OCI-LY1 (cell line): ENCODE data around the gene WDR93.

Experiments
- H2AFZ ChIP-seq: fragments of 200-600 bp; sonication (generic), shearing (Covaris generic); 2 replicates; pipeline ENCODE4 v1.6.0; 2014; ENCODE audit warnings: antibody characterized with exemption, mild to moderate bottlenecking, low read length
- H3F3A ChIP-seq: fragments of 200-600 bp; sonication (generic), shearing (Covaris generic); 2 replicates; pipeline ENCODE4 v1.6.0; 2014; ENCODE audit warnings: mild to moderate bottlenecking, antibody characterized with exemption, low read length, moderate library complexity; ENCODE audit not compliant: insufficient read depth
- H3K27ac ChIP-seq: fragments of 200-600 bp; sonication (generic); 2 replicates; pipeline ENCODE4 v1.5.1; 2014; ENCODE audit warnings: low read length, mixed run types, mild to moderate bottlenecking, low read depth; ENCODE audit not compliant: poor library complexity, severe bottlenecking
- H3K27me3 ChIP-seq: fragments of 200-600 bp; sonication (generic); 2 replicates; pipeline ENCODE4 v1.6.0; 2014; ENCODE audit warnings: antibody characterized with exemption, mild to moderate bottlenecking, low read length, moderate library complexity; ENCODE audit not compliant: insufficient read depth
- H3K36me3 ChIP-seq: fragments of 200-600 bp; sonication (generic); 2 replicates; pipeline ENCODE4 v1.6.1; 2014; ENCODE audit warnings: mild to moderate bottlenecking, antibody characterized with exemption, low read length, moderate library complexity, mixed read lengths; ENCODE audit not compliant: insufficient read depth
- H3K4me1 ChIP-seq: fragments of 200-600 bp; sonication (generic); 2 replicates; pipeline ENCODE4 v1.5.1; 2014; ENCODE audit warnings: mild to moderate bottlenecking, low read length, moderate library complexity; ENCODE audit not compliant: insufficient read depth, severe bottlenecking
- H3K4me2 ChIP-seq: fragments of 200-600 bp; sonication (generic), shearing (Covaris generic); 2 replicates; pipeline ENCODE4 v1.6.1; 2014; ENCODE audit warnings: low read length
- H3K4me3 ChIP-seq: fragments of 200-600 bp; sonication (generic); 2 replicates; pipeline ENCODE4 v1.5.1; 2014; ENCODE audit warnings: low read length, low read depth, mild to moderate bottlenecking, mixed read lengths; ENCODE audit not compliant: poor library complexity, severe bottlenecking
- H3K79me2 ChIP-seq: fragments of 200-600 bp; shearing (Covaris generic); 2 replicates; pipeline ENCODE4 v1.6.1; 2016; ENCODE audit warnings: mixed run types, low read length, mixed read lengths; ENCODE audit not compliant: insufficient read depth
- H3K9ac ChIP-seq: fragments of 200-600 bp; sonication (generic), shearing (Covaris generic); 2 replicates; pipeline ENCODE4 v1.6.1; 2014; ENCODE audit warnings: mild to moderate bottlenecking, low read length, mixed read lengths
- H3K9me2 ChIP-seq: fragments of 200-600 bp; sonication (generic), shearing (Covaris generic); 2 replicates; pipeline ENCODE4 v1.6.1; 2014; ENCODE audit warnings: low read depth, mild to moderate bottlenecking, low read length, mixed read lengths
- H3K9me3 ChIP-seq: fragments of 200-600 bp; shearing (Covaris generic); 2 replicates; pipeline ENCODE4 v1.6.1; 2014; ENCODE audit warnings: low read length, mixed read lengths
- H4K20me1 ChIP-seq: fragments of 200-600 bp; sonication (generic), shearing (Covaris generic); 2 replicates; pipeline ENCODE4 v1.6.0; 2016; ENCODE audit warnings: mild to moderate bottlenecking, low read length; ENCODE audit not compliant: insufficient read depth
- CTCF ChIP-seq: fragments of 200-600 bp; sonication (generic), shearing (Covaris generic); IDR thresholded peaks from 2 replicates; pipeline ENCODE4 v1.5.1; 2017; ENCODE audit warnings: mild to moderate bottlenecking, antibody characterized with exemption, low read length, moderate library complexity, mixed read lengths
- EZH2 ChIP-seq: fragments of 200-600 bp; sonication (generic), shearing (Covaris generic); IDR thresholded peaks from 2 replicates; pipeline ENCODE4 v1.8.0; 2017; ENCODE audit warnings: borderline replicate concordance, mixed run types, mild to moderate bottlenecking, antibody characterized with exemption, low read length, moderate library complexity, mixed read lengths

Gene WDR93

GRCh38 chr15:89770041-89770440 is 79.4 kb downstream of the WDR93 start:
- Histone ChIP-seq H3K9me2 (no peaks in the 10 kb centered on the region), H3K79me2 (no peaks in the 10 kb centered on the region), H3K27ac (no peak overlapping the region), H4K20me1 (no peaks in the 10 kb centered on the region), H3K36me3 (no peaks in the 10 kb centered on the region), H3F3A (no peaks in the 10 kb centered on the region), H3K4me1 (no peaks in the 10 kb centered on the region), H2AFZ (no peak overlapping the region), H3K4me3 (no peak overlapping the region), H3K27me3 (peaks cover 8% of the 10 kb centered on the region; the same call in 1 of the 2 replicates), H3K4me2 (no peak overlapping the region), H3K9me3 (no peaks in the 10 kb centered on the region), H3K9ac (no peak overlapping the region)
- TF ChIP-seq EZH2 (no peak), CTCF (no peak)

- Histone ChIP-seq H3K27me3 (peaks cover 8% of the 10 kb centered on the region; the same call in 1 of the 2 replicates), H3K36me3 (no peaks in the 10 kb centered on the region), H3K4me3 (no peak overlapping the region), H3K9me3 (no peaks in the 10 kb centered on the region), H3F3A (no peaks in the 10 kb centered on the region), H3K4me2 (no peak overlapping the region), H3K27ac (no peak overlapping the region), H3K4me1 (no peaks in the 10 kb centered on the region), H3K9ac (no peak overlapping the region), H3K9me2 (no peaks in the 10 kb centered on the region), H3K79me2 (no peaks in the 10 kb centered on the region), H4K20me1 (no peaks in the 10 kb centered on the region), H2AFZ (no peak overlapping the region)
- TF ChIP-seq CTCF (peak; percentile 12; the same call in 1 of the 2 replicates), EZH2 (no peak)
These were observed 82.4 kb downstream of the WDR93 start for GRCh38 chr15:89772932-89773583.

- Histone ChIP-seq H3K27ac (no peak overlapping the region), H3K4me3 (no peak overlapping the region), H2AFZ (no peak overlapping the region), H3F3A (no peaks in the 10 kb centered on the region), H3K27me3 (peaks cover 8% of the 10 kb centered on the region; the same call in 1 of the 2 replicates), H3K9ac (no peak overlapping the region), H3K9me3 (no peaks in the 10 kb centered on the region), H3K36me3 (no peaks in the 10 kb centered on the region), H4K20me1 (no peaks in the 10 kb centered on the region), H3K9me2 (no peaks in the 10 kb centered on the region), H3K4me1 (no peaks in the 10 kb centered on the region), H3K4me2 (no peak overlapping the region), H3K79me2 (no peaks in the 10 kb centered on the region)
- TF ChIP-seq CTCF = no peak
- TF ChIP-seq EZH2 = no peak
These were observed 83.9 kb downstream of the WDR93 start for GRCh38 chr15:89774492-89774891.
